Camera-type eye (tissue), 1 donor: ENCODE data around the gene C6orf15. TPM values are rescaled to one million over a fixed set of nuclear protein-coding genes. Genes with fewer than 3 reads are reported as not detected.

Experiments used
- total RNA-seq: library from RNA; depleted of rRNA; stranded (reverse); fragments of >200 nt; gene quantifications from one replicate; pipeline ENCODE4 v1.2.3, GENCODE V29; 2014

The C6orf15 gene
- not detected for total RNA-seq

GRCh38 chr6:31112478-31112877 lies at the start of gene C6orf15:
TSS of gene C6orf15 (minus strand) at chr6:31112575. CDS start at chr6:31112555, 20 bp downstream.

GRCh38 chr6:31158140-31158862 lies 45.9 kb upstream of the C6orf15 start, which contains the start of gene TCF19:
TSS of gene TCF19 (plus strand) at chr6:31158589. CDS start at chr6:31159470, 881 bp downstream.

GRCh38 chr6:31157513-31158139 lies 45.3 kb upstream of the C6orf15 start, which contains the start of gene CCHCR1:
TSS of gene CCHCR1 (minus strand) at chr6:31157802. CDS start at chr6:31157600, 202 bp downstream.

GRCh38 chr6:31138982-31139381 lies 26.6 kb upstream of the C6orf15 start, which contains the start of gene PSORS1C2:
TSS of gene PSORS1C2 (minus strand) at chr6:31139066. CDS start at chr6:31139026, 40 bp downstream.

GRCh38 chr6:31120151-31120915 lies 8.0 kb upstream of the C6orf15 start, which contains the start of gene CDSN:
TSS of gene CDSN (minus strand) at chr6:31120446. CDS start at chr6:31120419, 27 bp downstream.

GRCh38 chr6:31114541-31114878 lies 2.1 kb upstream of the C6orf15 start, which contains the start of gene PSORS1C1:
TSS of gene PSORS1C1 (plus strand) at chr6:31114800. CDS start at chr6:31129633, 14,833 bp downstream.

Other genes with a start within 250 kb of the C6orf15 start
- gene DDR1, start 228.1 kb downstream of the C6orf15 start, total RNA-seq: 148 TPM
- 20.6 TPM for gene GTF2H4, start 204.4 kb downstream of the C6orf15 start, total RNA-seq
- 30.6 TPM for gene VARS2, start 198.3 kb downstream of the C6orf15 start, total RNA-seq
- gene SFTA2, start 180.4 kb downstream of the C6orf15 start, total RNA-seq: not detected
- not detected for gene MUCL3, start 171.6 kb downstream of the C6orf15 start, total RNA-seq
- 0.11 TPM for gene MUC21, start 128.9 kb downstream of the C6orf15 start, total RNA-seq
- gene MUC22, start 102.1 kb downstream of the C6orf15 start, total RNA-seq: 0.11 TPM
- gene PSORS1C1, start 2.2 kb upstream of the C6orf15 start, total RNA-seq: 0.22 TPM
- not detected for gene CDSN, start 7.9 kb upstream of the C6orf15 start, total RNA-seq
- gene PSORS1C2, start 26.5 kb upstream of the C6orf15 start, total RNA-seq: not detected
- gene CCHCR1, start 45.2 kb upstream of the C6orf15 start, total RNA-seq: 15.3 TPM
- gene TCF19, start 46.0 kb upstream of the C6orf15 start, total RNA-seq: 10.0 TPM
- gene POU5F1, start 58.1 kb upstream of the C6orf15 start, total RNA-seq: not detected
- 23.3 TPM for gene HLA-C, start 159.5 kb upstream of the C6orf15 start, total RNA-seq
- gene HLA-B, start 244.6 kb upstream of the C6orf15 start, total RNA-seq: 169 TPM